GM18507 (cell line): ENCODE results near the gene SDCBP2.
"Not testable (repeated sequence)": the region's sequence is repeated elsewhere in the genome, so short reads cannot be mapped to it uniquely, and the experiment has no call there.

Experiments
- DNase-seq: peaks from one replicate; pipeline ENCODE4 v3.0.0; 2011; ENCODE audit warnings: low read depth; ENCODE audit not compliant: insufficient read length; ENCODE audit errors: extremely low spot score
- FAIRE-seq: peaks from 2 replicates; lab custom pipeline; 2011; peaks lifted over from hg19 to GRCh38; lab: Jason Lieb, UNC

SDCBP2 gene

GRCh38 chr20:1362484-1362883 lies 33.5 kb upstream of the SDCBP2 start:
- DNase-seq, result no peak

DNA sequence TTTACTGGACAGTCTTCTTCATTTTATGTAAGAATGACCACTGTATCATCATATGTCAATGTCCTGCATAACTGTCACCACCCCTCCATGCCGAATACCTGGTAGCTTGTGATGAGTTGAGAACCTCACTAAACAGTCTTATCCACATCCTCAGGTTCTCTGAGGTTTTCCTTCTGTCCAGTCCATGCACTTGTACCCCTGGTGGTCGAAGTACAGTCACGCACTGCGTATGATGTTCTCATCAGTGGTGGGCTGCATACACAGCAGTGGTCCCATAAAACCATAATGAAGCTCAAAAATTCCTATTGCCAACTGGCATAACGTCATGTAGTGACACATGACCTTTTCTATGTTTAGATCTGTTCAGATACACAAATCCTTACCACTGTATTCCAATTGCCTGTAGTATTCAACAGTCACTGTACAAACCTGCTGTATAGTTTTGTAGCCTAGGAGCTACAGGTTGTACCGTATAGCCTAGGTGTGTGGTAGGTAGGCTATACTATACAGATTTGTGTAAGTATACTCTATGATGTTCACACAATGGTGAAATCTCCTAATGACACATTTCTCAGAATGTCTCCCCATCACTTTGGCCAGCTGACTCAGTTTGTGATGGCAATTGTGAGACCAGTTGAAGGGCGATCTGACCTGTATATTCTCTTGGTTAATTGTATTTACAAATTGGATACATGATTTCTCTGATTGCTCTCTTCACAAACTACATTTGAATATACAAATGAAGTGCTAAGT lies 31.3 kb upstream of the SDCBP2 start:
- DNase-seq (no peak), FAIRE-seq (no peak)

More at GRCh38 chr20:1362484-1362883, 33.5 kb upstream of the SDCBP2 start:
- no peak for FAIRE-seq

DNA sequence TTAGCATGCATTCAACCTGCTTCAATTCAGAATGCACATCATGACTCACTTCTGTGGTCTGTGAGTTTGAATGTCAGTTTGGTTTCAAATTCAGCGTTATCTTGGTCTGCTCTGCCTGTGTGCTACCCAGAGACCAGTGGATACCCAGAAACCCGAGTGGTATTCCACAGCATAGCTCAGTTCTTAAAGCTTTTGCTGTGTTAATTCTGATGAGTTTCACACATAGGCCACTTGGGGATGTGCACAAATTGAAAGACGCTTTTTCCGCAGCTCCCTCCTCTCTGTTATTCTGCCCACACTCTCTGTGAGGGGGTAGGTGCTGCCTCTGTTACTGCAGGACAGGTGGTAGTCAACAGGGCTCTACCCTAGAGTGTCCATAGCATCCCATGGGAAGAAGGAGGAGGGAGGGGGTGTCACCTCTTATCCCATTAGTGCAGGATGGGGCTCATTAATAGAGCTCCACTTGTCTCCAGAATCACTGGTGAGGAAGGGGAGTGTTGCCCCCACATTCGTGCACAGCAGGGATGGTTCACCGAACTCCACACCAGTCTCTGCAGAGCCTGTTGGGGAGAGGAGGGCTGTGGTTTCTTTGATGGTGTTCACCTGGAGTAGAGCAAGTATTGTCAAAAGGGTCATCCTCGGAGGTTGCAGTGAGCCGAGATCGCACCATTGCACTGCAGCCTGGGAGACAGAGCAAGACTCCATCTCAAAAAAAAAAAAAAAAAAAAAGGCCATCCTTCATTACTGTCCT lies 29.2 kb upstream of the SDCBP2 start:
- FAIRE-seq (no peak), DNase-seq (no peak)

GRCh38 chr20:1353956-1354355 lies 25.0 kb upstream of the SDCBP2 start:
- DNase-seq, result no peak

GRCh38 chr20:1346315-1346969 lies 17.5 kb upstream of the SDCBP2 start:
- no peak for FAIRE-seq
- no peak for DNase-seq

More at GRCh38 chr20:1353956-1354355, 25.0 kb upstream of the SDCBP2 start:
- FAIRE-seq, result no peak

GRCh38 chr20:1345756-1346093 lies 16.8 kb upstream of the SDCBP2 start:
- FAIRE-seq, result no peak
- DNase-seq, result no peak

DNA sequence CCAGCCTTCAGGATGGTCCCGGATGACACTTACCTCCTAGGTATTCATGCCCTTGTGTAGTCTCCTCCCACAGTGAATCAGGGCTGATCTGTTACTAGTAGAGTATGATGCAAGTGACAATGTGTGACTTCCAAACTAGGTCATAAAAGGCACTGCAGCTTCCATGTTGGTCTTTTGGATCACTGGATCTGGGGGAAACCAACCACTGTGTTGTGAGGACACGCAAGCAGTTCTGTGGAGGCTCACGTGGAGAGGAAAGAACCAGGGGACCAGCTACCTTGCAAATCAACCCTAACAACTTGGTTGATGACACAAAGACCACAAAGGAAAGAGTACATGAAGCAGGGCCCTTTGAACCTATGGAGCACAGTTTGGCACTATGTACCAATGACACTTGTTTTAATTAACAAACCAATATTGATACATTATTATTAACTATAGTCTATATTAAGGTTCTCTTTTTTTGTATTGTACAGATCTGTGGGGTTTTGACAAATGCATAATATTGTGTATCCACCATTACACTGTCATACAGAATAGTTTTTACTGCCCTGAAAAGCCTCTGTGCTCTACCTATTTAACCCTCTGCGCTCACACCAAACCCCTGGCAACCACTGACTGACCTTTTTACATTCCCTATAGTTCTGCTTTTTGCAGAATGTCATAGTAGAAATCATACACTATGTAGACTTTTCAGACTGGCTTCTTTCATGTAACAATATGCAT lies 16.3 kb upstream of the SDCBP2 start:
- DNase-seq, result no peak
- FAIRE-seq, result no peak

DNA sequence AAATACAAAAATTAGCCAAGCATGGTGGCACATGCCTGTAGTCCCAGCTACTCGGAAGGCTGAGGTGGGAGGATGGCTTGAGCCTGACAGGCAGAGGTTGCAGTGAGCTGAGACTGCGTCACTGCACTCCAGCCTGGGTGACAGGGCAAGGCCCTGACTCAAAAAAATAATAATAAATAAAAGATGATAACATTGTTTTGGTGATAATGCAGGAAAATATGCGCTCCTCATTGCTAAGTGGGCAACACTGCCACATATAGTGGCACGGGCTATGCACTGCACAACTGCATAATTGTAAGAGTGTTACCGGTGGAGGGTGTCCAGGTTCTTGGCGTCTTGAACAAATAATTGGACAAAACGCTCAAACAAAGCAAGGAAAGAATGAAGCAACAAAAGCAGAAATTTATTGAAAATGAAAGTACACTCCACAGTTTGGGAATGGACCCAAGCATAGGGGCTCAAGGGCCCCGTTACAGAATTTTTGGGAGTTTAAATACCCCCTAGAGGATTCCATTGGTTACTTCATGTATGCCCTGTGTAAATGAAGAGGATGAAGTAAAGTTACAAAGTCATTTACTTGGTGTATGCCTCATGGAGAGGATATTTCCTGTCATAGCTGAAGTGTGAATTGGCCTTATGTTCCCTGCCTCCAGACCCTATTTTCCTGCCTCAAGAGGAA lies 14.6 kb upstream of the SDCBP2 start:
- not testable (repeated sequence) for DNase-seq, FAIRE-seq

- no peak for FAIRE-seq
- no peak for DNase-seq
Observed at GRCh38 chr20:1341561-1342265, 12.8 kb upstream of the SDCBP2 start.

- no peak for DNase-seq
- no peak for FAIRE-seq
Observed at GRCh38 chr20:1338801-1339200, 9.9 kb upstream of the SDCBP2 start.

DNA sequence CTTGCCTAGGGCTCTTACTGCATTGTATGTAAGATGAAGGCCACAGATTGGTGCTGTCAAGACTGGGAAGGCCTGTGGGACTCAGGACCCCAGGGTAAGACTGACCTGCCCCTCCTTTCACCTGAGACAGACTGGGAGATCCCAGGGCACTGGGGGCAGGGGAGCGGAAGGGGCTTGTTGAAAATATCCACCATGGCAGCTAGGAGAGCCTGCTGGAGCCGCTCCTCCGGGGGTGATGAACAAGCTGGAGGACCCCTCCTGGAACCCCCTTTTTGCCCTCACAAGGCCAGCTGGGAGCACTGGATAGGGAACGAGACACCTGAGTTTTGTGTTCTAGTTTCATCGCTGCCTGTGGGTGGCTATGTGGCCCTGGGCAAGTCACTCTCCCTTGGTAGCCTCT lies 9.2 kb upstream of the SDCBP2 start:
- DNase-seq, result no peak
- FAIRE-seq, result no peak

- FAIRE-seq, result no peak
- DNase-seq, result no peak
Observed at GRCh38 chr20:1337441-1337840, 8.5 kb upstream of the SDCBP2 start.

- no peak for FAIRE-seq
- no peak for DNase-seq
Observed at GRCh38 chr20:1336699-1337367, 7.9 kb upstream of the SDCBP2 start.

DNA sequence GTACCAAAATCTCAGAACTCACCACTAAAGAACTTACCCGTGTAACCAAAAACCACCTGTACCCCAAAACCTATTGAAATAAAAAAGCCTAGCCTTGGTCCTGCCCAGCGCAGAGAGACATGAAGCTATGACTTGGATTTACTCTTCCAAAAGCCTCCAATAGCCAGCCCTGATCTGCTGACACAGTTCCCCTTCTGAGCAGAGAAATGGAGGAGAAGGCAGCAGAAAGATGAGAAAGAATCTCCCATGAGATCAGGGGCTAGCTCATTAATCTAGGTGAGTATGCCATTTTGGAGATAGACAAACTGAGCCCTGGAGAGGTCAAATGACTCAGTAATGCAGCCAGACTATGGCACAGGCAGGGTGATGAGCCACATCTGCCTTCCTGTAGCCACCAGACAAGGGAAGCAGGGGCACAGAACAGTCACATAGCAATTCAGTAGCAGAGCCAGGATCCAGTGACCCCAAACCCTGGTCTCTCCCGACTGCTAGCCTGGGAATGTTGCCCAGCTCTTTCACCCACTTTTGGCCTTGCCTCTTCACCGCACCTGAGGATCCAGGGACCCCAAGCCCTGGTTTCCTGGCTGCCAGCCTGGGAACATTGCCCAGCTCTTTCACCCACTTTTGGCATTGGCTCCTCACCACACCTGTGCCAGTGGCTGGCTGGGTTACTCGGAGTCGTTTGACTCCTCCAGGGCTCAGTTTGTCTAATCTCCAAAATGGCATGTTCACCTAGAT lies 7.2 kb upstream of the SDCBP2 start:
- no peak for DNase-seq
- no peak for FAIRE-seq

- DNase-seq (no peak), FAIRE-seq (no peak)
Observed at GRCh38 chr20:1334761-1335160, 5.8 kb upstream of the SDCBP2 start.

DNA sequence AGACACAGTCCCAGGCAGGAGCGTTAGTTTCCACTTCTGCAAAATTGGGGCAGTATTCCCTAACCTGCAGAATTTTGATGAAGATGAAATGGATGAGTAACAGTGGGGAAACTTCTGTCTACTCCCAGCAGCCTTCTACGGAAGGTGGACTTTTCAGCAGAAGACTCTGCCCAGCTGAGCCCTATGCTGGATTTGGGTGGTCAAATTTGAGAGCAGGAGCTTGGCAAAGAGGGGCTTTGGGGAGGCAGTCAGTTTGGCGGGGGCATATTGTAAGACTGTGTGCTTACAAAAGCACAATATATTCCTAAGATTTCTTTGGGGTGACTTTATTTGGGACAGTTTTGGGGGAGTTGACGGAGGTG lies 5.4 kb upstream of the SDCBP2 start:
- no peak for DNase-seq
- no peak for FAIRE-seq

DNA sequence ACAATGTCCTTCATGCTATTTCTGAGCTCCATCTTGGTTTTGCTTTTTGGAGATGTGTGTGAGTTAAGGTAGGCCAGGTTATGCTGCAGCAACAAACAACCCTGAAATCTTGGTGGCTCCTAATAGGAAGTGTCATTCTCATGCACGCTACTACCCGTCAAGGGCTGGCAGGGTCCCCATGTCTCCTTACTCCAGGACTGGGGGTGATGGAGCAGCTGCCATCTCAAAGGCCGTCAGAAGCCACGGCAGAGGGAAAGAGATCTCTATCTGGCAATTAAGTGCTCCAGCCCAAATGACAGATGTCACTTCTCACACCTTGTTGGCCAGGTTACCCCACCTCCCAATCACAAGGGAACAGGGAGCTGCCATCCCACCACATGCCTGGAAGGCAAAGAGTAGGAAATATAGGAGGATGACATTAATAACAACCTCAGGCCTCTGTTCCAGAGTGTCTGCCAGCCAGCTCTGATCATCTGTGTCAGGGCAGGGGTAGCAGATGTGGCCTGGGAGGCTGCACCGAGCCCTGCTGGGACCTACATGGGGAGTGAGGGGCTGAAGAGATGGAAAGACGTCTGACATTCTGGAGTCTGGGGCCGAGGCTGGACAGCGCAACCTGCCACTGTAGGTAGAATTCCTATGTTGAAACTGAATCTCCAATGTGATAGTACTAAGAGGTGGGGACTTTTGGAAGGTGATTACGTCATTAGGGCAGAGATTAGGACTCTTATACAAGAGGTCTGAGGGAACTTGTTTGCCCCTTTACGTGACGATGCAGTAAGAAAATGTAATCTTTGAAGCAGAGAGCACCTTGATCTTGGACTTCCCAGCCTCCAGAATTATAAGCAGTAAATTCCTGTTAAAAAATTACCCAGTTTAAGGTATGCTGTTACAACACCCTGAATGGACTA lies 4.8 kb upstream of the SDCBP2 start:
- FAIRE-seq, result no peak

More for the DNA sequence above, 4.8 kb upstream of the SDCBP2 start:
- no peak for DNase-seq
